ENCODE data around the gene CCDC112. TPM values are rescaled to one million over a fixed set of nuclear protein-coding genes. Genes with fewer than 3 reads are reported as not detected.
A peak's percentile ranks its signal among the peaks of the same experiment; 100 is the strongest.

Gene CCDC112
- total and polyA plus RNA-seq, 2 of the 13 experiments (the other 11 are each of a cell fraction or from before 2014, with no cell fraction given) = 1.1 to 2.8 TPM

GRCh38 chr5:115296124-115297022 is at the start of gene CCDC112 (continued):
- no peak for TF ChIP-seq CCAR2 (optimal IDR thresholded peaks at IDR 0.05; ENCODE audit: low read depth, low read length)
- TF ChIP-seq ZNF703 (CRISPR knock-in tag; IDR thresholded peaks at IDR 0.05; ENCODE audit: borderline replicate concordance) = no peak
- TF ChIP-seq, protein P1, sequence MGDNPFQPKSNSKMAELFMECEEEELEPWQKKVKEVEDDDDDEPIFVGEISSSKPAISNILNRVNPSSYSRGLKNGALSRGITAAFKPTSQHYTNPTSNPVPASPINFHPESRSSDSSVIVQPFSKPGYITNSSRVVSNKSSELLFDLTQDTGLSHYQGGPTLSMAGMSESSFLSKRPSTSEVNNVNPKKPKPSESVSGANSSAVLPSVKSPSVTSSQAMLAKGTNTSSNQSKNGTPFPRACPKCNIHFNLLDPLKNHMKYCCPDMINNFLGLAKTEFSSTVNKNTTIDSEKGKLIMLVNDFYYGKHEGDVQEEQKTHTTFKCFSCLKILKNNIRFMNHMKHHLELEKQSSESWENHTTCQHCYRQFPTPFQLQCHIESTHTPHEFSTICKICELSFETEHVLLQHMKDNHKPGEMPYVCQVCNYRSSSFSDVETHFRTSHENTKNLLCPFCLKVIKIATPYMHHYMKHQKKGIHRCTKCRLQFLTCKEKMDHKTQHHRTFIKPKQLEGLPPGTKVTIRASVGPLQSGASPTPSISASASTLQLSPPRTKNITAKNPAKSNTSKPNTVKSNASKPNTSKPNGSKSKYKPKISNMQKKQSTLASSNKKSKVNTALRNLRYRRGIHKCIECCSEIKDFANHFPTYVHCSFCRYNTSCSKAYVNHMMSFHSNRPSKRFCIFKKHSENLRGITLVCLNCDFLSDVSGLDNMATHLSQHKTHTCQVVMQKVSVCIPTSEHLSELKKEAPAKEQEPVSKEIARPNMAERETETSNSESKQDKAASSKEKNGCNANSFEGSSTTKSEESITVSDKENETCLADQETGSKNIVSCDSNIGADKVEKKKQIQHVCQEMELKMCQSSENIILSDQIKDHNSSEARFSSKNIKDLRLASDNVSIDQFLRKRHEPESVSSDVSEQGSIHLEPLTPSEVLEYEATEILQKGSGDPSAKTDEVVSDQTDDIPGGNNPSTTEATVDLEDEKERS (CRISPR knock-in tag; IDR thresholded peaks at IDR 0.05) = no peak
- no peak for TF ChIP-seq ZNF746 (CRISPR knock-in tag; IDR thresholded peaks at IDR 0.05)
- TF ChIP-seq SOX13 (IDR thresholded peaks at IDR 0.05) = no peak
- 0 out of 4 replicates have a peak, but pooled peaks of 1 of the 2 experiments have one; percentile 3 for TF ChIP-seq SOX13 (CRISPR knock-in tag; conservative IDR thresholded peaks at IDR 0.05 in 1 of 2, IDR thresholded peaks at IDR 0.05 in 1 of 2)
- TF ChIP-seq ATRX (CRISPR knock-in tag; IDR thresholded peaks at IDR 0.05; ENCODE audit: borderline replicate concordance) = no peak
- TF ChIP-seq, protein P2, sequence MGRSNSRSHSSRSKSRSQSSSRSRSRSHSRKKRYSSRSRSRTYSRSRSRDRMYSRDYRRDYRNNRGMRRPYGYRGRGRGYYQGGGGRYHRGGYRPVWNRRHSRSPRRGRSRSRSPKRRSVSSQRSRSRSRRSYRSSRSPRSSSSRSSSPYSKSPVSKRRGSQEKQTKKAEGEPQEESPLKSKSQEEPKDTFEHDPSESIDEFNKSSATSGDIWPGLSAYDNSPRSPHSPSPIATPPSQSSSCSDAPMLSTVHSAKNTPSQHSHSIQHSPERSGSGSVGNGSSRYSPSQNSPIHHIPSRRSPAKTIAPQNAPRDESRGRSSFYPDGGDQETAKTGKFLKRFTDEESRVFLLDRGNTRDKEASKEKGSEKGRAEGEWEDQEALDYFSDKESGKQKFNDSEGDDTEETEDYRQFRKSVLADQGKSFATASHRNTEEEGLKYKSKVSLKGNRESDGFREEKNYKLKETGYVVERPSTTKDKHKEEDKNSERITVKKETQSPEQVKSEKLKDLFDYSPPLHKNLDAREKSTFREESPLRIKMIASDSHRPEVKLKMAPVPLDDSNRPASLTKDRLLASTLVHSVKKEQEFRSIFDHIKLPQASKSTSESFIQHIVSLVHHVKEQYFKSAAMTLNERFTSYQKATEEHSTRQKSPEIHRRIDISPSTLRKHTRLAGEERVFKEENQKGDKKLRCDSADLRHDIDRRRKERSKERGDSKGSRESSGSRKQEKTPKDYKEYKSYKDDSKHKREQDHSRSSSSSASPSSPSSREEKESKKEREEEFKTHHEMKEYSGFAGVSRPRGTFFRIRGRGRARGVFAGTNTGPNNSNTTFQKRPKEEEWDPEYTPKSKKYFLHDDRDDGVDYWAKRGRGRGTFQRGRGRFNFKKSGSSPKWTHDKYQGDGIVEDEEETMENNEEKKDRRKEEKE (IDR thresholded peaks at IDR 0.05) = no peak
- no peak for TF ChIP-seq ZNF20 (CRISPR knock-in tag; IDR thresholded peaks at IDR 0.05)
- no peak for TF ChIP-seq TAF15 (IDR thresholded peaks at IDR 0.05; ENCODE audit: low read depth, low read length, poor library complexity, severe bottlenecking)
- TF ChIP-seq ZNF484 (CRISPR knock-in tag; IDR thresholded peaks at IDR 0.05; ENCODE audit: borderline replicate concordance, low read depth) = no peak
- no peak for TF ChIP-seq ZNF326 (CRISPR knock-in tag; IDR thresholded peaks at IDR 0.05; ENCODE audit: borderline replicate concordance)
- TF ChIP-seq TCF7 (IDR thresholded peaks at IDR 0.05; ENCODE audit: low read depth) = no peak
- TF ChIP-seq SMAD9 (CRISPR knock-in tag; IDR thresholded peaks at IDR 0.05) = no peak
- no peak for TF ChIP-seq ZNF652 (CRISPR knock-in tag; IDR thresholded peaks at IDR 0.05; ENCODE audit: borderline replicate concordance, low read depth)
- TF ChIP-seq MLLT10 (CRISPR knock-in tag; IDR thresholded peaks at IDR 0.05) = no peak
- no peak for TF ChIP-seq SIX4 (CRISPR knock-in tag; IDR thresholded peaks at IDR 0.05)
- no peak for TF ChIP-seq HIVEP1 (CRISPR knock-in tag; IDR thresholded peaks at IDR 0.05)
- TF ChIP-seq MIXL1 (CRISPR knock-in tag; IDR thresholded peaks at IDR 0.05) = no peak
- TF ChIP-seq MXD4 (CRISPR knock-in tag; IDR thresholded peaks at IDR 0.05) = peak; percentile 29; the same call in 1 of the 2 replicates
- TF ChIP-seq MTF2 (CRISPR knock-in tag; IDR thresholded peaks at IDR 0.05; ENCODE audit: borderline replicate concordance) = 0 out of 2 replicates have a peak, but pooled peaks have one; percentile 63
- TF ChIP-seq ZFP1 (CRISPR knock-in tag; IDR thresholded peaks at IDR 0.05) = no peak
- no peak for TF ChIP-seq EED (CRISPR knock-in tag; IDR thresholded peaks at IDR 0.05)
- no peak for TF ChIP-seq KLF11 (CRISPR knock-in tag; IDR thresholded peaks at IDR 0.05)
- no peak for TF ChIP-seq ELF1 (CRISPR knock-in tag; IDR thresholded peaks at IDR 0.05)
- TF ChIP-seq ZNF670 (CRISPR knock-in tag; IDR thresholded peaks at IDR 0.05; ENCODE audit: borderline replicate concordance) = no peak
